HuH-7.5 (cell line): ENCODE data around the gene ASPSCR1.
"Not testable (repeated sequence)": the region's sequence is repeated elsewhere in the genome, so short reads cannot be mapped to it uniquely, and the experiment has no call there.

Source experiments
- DNase-seq: peaks from one replicate; pipeline ENCODE4 v3.0.0; 2011; ENCODE audit warnings: low spot score

The ASPSCR1 gene

DNA sequence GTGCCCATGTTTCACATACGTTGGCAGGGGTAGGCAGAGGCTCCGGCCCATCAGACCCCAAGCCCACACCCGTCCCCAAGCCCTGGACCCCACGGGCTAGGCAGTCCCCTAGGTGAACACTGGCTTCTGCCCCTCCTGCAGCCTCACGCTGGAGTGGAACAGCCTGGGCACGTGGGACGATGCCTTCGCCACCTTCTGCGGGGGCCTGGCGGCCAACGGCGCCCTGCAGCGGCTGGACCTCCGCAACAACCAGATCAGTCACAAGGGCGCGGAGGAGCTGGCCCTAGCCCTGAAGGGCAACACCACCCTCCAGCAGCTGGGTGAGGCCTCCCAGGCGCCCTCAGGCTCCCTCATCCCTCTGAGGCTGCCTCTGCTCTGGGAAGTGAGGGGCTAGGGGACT lies 47.4 kb downstream of the ASPSCR1 start:
- DNase-seq, result no peak

DNA sequence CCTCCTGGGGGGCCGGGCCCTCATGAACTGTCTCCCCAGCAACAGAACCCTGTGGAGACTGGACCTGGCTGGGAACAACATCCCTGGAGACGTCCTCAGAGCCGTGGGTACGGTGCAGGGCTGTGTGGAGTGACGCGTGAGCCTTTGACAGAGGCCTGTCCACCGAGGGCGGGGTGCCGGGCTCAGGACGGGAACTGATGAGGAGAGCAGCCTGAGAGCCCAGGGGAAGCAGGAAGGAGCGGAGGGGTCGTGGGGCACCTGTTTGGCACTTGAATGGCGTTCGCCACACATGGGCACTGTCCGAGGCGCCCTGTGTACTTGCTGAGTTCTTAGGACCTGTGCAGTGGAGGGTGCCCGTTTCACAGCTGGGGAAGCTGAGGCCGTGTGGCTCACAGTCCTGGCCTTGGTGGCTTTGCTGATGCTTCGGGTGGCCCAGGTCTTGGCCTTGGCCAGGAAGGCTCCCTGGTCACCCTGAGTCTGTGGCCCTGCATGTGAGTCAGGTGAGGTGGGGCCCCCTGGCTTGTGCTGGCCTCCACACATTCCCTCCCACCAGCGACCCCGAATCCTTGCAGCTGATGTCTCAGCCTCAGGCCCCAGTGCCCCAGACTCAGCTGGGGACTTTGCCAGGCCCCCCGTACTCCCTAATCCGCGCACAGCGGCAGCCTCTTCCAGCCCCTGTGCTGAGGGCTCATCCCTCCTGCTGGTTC lies 48.1 kb downstream of the ASPSCR1 start:
- no peak for DNase-seq

DNA sequence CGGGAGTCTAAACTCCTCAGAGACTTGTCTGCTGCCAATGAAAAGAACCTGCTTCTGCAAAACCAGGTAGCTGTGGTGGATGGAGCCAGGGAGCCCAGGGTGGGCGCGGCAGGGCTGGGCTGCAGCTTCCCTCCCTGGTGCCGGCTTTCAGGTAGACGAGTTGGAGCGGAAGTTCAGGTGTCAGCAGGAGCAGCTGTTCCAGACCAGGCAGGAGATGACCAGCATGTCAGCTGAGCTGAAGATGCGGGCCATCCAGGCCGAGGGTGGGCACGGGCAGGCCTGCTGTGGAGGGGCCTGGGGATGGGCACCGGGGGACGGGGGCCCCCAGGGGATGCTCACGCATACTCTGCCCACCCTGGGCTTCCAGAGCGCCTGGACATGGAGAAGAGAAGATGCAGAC lies 50.8 kb downstream of the ASPSCR1 start:
- DNase-seq, result no peak

DNA sequence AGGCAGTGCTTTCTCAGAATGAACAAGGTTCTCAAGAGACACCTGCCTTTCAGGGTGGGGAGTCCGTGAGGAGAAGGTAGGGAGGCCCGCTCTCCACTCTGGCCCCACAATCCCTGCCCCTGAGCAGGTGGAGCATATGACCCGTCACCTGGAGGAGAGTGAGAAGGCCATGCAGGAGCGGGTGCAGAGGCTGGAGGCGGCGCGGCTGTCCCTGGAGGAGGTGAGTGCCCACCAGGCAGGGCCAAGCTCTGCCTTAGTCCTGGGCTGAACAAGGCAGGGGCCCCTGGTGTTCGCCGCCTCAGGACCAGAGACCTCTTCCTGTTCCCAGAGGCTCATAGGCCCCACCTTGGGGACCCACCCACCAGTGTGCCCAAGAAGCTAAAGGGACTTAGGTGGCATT lies 51.5 kb downstream of the ASPSCR1 start:
- DNase-seq, result no peak

DNA sequence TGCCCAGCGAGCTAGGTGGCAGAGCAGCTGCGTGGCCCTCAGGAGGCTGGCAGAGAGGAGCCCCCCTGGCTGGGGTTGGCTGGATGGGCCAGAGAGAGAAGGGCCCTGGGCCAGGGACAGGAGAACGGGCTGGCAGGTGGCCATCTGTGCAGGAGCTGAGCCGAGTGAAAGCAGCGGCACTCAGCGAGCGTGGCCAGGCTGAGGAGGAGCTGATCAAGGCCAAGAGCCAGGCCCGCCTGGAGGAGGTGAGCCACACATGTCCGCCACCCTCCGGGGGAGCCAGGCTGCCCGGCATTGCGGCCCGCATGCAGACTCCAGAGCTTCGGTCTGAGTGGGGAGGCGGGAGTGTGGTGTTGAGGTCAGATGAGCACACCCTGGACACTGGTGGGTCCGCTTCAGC lies 52.0 kb downstream of the ASPSCR1 start:
- DNase-seq, result no peak

DNA sequence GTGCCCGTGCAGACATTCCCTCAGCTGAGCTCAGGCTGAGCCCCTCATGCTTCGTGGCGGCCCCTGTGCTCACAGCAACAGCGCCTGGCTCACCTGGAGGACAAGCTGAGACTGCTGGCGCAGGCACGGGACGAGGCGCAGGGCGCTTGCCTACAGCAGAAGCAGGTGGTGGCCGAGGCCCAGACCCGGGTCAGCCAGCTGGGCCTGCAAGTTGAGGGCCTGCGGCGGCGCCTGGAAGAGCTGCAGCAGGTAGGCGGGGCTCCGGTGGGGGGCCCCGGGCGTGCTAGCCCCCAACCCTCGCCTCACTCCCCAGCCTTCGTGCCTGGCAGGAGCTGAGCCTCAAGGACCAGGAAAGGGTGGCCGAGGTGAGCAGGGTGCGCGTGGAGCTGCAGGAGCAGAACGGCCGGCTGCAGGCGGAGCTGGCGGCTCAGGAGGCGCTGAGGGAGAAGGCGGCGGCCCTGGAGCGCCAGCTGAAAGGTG lies 52.6 kb downstream of the ASPSCR1 start:
- no peak for DNase-seq

DNA sequence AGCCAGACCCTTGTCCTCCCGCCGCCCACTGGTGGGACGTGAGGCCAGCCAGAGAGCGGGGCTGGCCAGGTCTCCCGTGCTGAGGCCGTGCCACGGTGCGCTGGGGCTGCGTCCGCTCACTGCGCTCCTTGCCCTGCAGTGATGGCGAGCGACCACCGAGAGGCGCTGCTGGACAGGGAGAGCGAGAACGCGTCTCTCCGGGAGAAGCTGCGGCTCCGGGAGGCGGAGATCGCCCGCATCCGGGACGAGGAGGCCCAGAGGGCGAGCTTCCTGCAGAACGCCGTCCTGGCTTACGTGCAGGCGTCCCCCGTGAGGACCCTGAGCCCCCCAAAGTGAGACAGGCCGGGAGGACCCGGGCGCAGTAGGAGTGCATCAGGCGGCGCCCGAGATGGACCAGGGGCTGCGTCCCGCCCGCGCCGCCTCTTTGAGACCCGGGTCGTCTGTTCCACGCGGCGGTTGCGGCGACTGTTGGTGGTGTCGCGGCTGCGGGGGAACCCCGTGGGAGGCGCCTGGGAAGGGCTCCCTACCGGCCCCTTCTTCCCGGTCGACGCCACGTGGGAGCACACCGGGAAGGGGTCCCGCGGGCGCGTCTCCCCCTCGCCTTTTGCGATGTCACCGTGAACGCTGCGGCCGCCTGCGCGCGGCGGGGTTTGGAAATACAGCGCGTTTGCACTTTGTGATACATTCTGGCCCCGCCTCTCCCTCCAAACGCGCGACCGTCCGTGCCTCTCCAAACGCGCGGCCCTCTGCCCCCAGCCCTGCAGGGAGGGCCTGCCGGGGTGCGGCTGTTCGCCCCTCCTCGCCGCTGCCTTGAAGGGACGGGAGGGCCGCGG lies 53.3 kb downstream of the ASPSCR1 start:
- peak; percentile 92 for DNase-seq

DNA sequence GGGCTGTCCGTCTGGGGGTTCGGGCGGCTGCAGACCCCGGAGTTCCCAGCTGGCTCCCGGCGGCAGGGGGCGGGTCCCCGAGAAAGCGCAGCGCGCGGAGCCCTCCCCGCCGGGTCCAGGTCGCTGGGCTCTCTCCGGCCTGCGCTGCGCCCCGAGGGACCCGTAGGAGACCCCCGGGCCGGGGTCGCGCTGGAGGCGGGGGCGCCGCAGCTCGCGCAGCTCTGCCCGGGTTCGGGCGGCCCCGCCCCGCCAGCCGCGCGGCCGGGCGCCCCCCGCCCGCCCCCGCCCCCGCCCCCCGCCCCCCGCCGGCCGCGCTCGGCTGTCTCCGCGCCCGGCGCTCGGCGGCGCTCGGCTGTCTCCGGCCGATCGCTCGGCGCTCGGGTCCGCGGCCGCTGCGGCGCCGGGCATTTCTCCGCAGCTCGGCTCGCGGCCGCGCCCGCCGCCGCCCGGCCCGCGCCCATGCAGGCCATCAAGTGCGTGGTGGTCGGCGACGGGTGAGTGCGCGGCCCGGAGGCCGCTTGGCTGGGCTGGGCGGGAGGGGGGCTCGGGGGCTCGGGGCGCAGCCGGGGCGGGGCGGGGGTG lies 54.0 kb downstream of the ASPSCR1 start, which contains the start of gene RAC3:
Gene RAC3 (plus strand): TSS at position 376 of the 582 bp plus-strand sequence. CDS start 84 bp downstream, at position 460.
- DNase-seq, result peak; percentile 59

DNA sequence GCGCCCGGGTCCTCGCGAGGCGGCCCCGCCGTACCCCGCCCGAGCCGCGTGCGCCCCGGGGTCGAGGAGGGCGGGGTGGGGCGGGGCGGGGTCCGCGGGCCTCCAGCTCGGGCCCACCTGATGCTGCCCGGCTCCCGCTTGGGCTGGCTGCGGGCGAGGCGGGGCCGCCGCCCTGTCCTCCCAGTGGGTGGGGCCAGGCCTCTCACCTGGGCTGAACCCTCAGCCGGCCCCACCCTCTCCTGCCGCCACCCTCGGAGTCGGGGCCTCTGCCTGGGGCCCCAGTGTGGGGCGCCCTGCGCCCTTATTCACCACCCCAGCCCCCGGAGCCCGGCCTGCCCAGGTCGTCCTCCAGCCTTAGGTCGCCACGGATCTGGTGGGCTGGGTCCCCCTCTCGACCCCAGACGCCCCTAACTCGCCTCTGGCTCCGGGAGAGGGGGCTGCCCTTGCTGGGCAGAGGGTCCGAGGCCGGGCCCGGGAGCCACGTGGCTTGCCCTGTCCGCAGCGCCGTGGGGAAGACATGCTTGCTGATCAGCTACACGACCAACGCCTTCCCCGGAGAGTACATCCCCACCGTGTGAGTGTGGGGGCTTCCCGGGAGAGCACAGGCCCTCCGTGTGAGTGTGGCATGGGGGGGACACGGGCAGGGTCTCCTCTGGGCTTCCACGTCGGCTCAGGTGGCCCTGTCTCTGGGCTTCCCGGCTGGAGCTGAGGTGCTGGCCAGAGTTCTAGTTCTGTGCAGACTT lies 54.6 kb downstream of the ASPSCR1 start:
- peak; percentile 84 for DNase-seq

DNA sequence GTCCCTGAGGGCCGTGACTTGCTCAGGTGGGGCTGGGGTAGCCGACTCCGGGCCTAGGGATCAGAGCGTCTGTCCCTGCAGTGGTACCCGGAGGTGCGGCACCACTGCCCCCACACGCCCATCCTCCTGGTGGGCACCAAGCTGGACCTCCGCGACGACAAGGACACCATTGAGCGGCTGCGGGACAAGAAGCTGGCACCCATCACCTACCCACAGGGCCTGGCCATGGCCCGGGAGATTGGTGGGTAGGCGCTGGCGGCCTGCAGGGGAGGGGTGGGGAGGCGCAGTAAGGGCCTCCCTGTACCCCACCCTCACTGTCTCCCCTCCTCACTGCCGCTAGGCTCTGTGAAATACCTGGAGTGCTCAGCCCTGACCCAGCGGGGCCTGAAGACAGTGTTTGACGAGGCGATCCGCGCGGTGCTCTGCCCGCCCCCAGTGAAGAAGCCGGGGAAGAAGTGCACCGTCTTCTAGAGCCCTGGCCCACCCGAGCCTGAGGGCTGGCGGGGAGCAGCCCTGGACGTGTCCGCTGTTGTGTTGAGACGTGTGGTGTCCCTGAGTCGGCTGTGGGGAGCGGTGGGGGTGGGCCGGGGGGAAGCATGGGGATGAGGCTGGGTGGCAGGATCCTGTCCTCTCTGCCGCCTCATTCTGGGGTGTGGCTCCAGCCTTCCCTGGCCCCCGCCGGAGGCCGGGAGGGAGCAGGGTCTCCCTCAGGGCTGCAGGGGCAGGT lies 56.1 kb downstream of the ASPSCR1 start:
- no peak for DNase-seq

DNA sequence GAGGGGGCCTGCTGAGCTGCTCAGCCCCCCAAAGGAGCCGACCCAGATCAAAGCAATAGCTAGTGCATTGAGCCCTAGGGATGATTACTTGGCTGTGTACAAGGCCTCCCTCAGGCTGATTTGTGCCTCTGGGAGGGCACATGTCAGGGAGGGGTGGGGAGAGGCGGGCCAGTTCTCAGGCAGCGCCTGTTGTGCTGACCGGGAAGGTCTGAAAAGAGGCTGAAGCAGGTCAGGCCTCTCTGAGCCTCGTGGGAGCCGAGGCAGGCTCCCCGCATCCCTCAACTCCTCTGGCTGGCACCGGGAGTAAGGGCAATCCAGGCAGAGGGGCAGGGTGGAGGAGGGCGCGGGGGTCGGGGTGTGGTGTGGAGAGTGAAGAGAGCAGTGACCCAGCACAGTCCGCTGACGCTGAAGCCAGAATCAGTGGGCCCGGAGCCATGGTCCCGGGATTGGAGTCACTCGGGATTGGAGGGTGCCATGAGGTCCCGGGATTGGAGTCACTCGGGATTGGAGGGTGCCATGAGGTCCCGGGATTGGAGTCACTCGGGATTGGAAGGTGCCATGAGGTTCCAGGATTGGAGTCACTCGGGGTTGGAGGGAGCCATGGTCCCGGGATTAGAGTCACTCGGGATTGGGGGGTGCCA lies 57.1 kb downstream of the ASPSCR1 start:
- no peak for DNase-seq

DNA sequence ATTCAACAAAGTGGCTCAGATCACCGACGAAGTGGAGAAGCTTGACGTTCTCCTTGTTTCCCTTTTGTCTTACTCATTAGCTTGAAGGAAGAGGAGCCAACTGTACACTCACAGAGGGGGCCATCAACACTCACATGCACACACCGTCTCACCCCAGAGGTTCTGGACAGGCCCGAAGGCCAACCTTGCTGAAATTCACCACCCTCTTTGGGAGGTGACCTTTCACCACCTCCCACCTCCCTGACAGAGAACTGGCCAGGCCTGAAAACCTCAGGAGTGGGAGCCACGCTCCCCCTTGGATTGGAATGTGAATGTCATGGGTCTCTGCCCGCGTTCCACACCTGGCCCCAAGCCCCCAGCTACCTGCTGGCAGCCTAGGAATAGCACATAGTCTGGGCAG lies 58.1 kb downstream of the ASPSCR1 start:
- no peak for DNase-seq

DNA sequence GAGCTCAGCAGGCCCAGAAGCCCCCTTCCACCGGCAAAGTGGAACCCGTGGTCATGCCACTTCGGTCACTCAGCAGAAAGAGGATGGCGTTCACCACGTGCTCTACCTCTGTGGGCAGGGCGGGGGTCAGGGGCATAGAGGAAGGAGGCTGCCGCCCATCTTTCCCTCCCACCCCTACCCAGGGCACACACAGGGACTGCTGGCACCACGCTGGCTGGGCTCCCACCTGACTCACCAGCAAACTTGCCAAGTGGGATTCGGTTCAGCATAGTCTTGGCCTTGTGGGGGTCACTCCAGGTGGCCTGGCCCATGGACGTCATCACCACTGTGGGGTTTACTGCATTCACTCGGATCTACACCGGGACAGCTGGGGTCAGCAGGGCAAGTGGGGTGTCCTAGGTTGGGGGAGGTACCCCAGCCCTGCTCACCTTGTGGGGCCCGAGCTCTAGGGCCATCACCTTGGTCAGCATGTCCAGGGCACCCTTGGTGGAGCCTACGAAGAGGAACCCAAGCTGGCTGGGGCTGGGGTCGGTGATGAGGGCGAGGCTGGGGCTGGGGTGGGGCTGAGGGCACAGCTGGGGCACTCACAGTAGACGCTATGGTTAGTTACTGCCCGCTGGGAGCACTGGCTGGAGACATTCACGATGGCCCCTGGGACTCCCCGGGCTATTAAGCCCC lies 58.7 kb downstream of the ASPSCR1 start:
- DNase-seq, result no peak

DNA sequence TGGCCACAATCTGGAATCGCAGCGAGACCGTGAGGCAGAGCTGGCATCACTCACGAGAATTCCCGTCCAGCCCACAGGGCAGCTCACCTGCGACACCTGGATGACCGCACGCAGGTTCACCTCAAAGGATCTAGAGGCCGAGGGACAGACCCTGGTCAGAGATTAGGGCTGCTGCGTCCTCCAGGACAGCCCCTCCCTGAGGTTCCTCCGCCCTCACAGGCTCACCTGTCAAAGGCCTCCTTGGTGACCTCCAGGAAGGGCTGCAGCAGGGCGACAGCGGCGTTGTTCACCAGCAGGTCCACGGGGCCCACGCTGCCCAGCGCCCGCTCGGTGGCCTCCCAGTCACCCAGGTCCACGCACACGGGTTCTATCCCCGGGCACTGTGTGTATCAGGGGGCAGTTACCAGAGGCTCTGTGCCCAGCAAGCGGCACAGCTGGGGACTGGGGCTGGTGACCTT lies 59.2 kb downstream of the ASPSCR1 start:
- no peak for DNase-seq

DNA sequence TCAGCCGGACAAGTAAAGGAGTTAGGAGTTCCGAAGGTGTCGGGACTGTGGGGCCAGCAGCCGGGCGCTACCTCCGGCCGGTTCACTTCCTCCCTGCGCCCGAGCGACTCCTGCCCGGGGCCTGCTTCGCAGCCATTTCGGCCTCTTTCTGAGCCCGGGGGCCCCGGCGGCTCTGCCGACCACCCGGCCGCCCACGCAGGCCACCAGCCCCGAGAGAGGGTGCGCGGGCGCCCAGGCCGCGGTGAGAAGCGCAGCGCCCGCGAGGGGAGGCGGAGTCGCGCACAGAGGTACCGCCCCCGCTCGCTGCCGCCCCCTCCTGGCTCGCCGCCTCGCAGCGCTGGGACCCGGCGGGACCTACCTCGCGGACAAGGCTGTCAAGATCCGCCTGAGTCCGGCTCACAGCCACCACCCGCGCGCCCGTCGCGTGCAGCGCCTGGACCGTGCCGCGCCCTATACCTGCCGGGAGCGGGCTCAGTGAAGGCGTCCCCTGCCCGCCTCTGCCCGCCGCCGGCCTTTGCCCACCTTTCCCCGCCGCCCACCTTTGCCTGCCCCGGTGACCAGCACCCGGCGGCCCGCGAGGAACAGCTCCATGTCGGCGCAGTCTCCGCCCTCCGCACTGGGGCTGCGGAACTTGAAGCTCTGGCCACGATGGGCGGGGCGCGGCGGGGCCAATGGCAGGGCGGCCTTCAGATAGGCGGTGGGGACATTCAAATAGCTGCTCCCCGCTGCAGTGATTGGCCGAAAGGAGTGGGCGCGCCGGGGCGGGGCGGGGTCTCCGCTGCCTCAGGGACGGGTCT lies 59.9 kb downstream of the ASPSCR1 start, which contains the start of gene DCXR:
Gene DCXR (minus strand): TSS at position 606 of the 797 bp plus-strand sequence. CDS start 15 bp downstream, at position 591.
- DNase-seq, result peak; percentile 98

DNA sequence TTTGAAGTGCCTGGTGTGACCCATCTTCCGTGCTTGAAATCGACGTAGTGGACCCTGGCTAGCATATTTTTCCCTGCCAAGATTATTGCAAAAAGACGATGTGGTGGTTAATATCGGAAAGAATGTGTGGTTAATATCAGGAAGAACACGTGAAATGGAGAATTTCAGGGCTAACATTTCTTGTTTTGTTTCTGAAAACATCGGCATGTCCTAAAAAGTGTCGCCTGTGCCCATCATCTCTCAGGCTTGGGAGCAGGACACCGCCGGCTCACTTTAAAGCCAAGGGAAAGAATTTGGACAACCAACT lies 60.4 kb downstream of the ASPSCR1 start:
- no peak for DNase-seq

DNA sequence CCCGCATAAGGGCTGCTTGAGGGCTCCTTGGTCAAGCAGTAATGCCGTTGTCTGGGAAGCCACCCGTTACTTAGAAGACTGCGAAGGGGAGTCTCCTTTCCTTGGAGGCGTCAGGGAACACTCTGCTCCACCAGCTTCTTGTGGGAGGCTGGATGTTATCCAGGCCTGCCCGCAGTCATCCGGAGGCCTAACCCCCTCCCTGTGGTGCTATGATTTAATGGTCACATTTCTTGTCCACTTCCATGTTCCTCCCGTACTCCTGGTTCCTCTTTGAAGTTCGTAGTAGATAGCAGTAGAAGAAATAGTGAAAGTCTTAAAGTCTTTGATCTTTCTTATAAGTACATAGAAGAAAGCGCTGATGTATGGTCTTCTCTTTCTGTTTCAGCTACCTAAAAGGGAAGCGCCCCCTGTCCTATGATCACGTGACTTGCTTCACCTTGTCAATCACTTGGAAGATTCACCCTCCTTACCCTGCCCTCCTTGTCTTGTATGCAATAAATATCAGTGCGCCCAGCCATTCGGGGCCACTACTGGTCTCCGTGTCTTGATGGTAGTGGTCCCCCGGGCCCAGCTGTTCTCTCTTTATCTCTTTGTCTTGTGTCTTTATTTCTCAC lies 61.5 kb downstream of the ASPSCR1 start:
- not testable (repeated sequence) for DNase-seq

DNA sequence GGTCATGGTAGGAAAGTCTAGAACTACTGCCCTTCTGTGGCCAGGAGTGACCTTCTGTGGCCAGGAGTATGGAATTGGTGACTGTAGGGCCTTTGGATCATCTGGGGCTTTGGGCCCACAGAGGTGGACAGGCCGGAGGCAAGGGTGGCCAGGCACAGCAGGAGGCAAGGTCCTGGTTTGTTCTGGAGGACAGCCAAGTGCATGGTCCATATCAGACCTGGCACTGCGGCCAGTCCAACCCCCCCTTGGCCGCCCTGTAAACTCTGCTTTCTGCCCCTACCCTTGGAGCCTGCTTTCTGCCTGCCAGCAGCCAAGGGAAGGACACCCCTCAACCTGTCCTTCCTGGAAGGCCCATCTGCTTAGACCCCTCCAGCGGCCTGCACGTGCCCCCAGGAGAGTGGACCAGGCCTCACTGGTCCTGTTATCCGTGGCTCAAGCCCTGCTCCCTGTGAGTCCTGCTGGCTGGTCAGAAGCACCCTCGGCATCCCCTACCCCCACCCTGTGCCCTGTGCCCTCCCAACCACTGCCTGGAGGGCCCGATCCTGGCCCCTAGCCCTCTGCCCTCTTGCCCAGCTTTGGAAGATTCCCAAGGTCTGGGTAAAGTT lies 62.4 kb downstream of the ASPSCR1 start:
- DNase-seq, result no peak
